Adipocyte (in vitro differentiated cells): Measurements from ENCODE around the gene TMEM131L.
"Not testable (repeated sequence)": the region's sequence is repeated elsewhere in the genome, so short reads cannot be mapped to it uniquely, and the experiment has no call there.

Experiments used
- DNase-seq: peaks from one replicate; pipeline ENCODE4 v3.0.0-alpha.2; 2015; ENCODE audit warnings: low read depth
- H3K27me3 ChIP-seq: replicated peaks from 2 replicates; pipeline ENCODE4 v1.7.0; 2013; ENCODE audit warnings: mild to moderate bottlenecking, low read length, moderate library complexity; ENCODE audit not compliant: control insufficient read depth, insufficient read depth
- H3K36me3 ChIP-seq: 2 replicates; pipeline ENCODE4 v1.7.0; 2013; ENCODE audit warnings: low read length, mild to moderate bottlenecking, moderate library complexity; ENCODE audit not compliant: control insufficient read depth, insufficient read depth, severe bottlenecking
- H3K4me1 ChIP-seq: 2 replicates; pipeline ENCODE4 v1.7.0; 2013; ENCODE audit warnings: mild to moderate bottlenecking, low read length, moderate library complexity; ENCODE audit not compliant: control insufficient read depth, insufficient read depth
- H3K4me3 ChIP-seq: 2 replicates; pipeline ENCODE4 v1.7.0; 2013; ENCODE audit warnings: mild to moderate bottlenecking, low read length, moderate library complexity
- H3K9ac ChIP-seq: 2 replicates; pipeline ENCODE4 v1.7.0; 2013; ENCODE audit warnings: mild to moderate bottlenecking, low read length, moderate library complexity
- H3K9me3 ChIP-seq: 2 replicates; pipeline ENCODE4 v1.7.0; 2013; ENCODE audit warnings: mild to moderate bottlenecking, low read length, moderate library complexity; ENCODE audit not compliant: control insufficient read depth

TMEM131L gene

DNA sequence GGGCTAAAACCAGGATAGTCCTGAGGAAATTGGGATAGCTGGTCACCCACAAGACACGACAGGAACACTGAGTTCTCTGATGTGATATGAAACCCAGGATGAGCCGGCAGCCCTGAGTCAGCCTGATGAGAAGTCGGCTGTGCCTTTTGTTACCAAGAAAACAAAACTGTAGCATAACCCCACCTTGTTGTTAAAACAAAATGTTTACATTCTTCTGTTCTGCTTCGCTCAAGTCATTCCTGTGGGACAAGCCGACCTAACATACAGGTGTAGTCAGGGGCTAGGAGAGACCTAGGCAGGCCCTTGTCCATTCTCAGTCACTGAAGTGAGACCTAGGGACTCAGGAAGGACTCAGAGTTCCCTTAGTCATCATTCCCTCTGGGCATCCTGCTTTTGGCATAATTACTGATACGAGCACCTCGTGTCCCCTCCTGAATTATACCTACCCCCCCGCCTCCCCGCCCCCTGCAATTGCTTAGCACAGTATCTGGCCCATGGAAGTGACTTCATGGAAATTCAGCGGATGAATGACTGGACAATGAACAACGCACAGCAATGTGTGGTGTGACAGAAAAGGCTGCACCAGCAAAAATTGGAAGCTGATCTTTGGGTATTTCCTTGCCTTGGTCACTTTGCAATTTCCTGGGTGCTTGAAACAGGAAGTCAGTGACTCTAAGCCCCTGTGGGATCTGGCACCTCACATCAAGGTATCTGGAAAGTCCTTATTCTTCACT is 186.1 kb downstream of the TMEM131L start:
- Histone ChIP-seq H3K4me1 (peaks cover 21% of the 10 kb centered on the region), H3K9ac (no peak overlapping the region), H3K9me3 (no peaks in the 10 kb centered on the region), H3K27me3 (no peaks in the 10 kb centered on the region), H3K36me3 (no peaks in the 10 kb centered on the region), H3K4me3 (no peak overlapping the region)
- peak; percentile 18 for DNase-seq

DNA sequence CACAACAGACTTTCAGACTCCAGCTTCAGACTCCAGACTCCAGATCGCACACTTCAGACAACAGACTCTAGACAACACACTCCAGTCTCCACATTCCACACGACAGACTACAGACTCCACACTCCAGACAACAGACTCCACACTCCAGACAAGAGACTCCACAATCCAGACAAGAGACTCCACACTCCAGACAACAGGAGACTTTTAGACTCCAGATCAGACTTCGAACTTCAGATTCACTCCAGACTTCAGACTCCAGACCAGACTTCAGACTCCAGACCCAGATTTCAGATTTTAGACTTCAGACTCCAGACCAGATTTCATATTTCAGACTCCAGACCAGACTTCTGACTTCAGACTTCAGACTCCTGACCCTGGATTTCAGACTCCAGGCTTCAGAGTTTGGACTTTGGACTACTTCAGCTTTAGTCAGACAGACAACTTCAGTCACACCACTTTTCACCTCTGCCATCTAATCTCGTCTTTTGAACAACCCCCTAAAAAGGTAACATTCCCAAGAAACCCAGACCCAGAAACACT is 188.9 kb downstream of the TMEM131L start:
- Histone ChIP-seq H3K27me3 (peaks cover 4% of the 10 kb centered on the region), H3K9ac (no peak overlapping the region), H3K36me3 (no peaks in the 10 kb centered on the region), H3K4me1 (peaks cover 26% of the 10 kb centered on the region), H3K9me3 (no peaks in the 10 kb centered on the region), H3K4me3 (no peak overlapping the region)
- DNase-seq, result no peak

DNA sequence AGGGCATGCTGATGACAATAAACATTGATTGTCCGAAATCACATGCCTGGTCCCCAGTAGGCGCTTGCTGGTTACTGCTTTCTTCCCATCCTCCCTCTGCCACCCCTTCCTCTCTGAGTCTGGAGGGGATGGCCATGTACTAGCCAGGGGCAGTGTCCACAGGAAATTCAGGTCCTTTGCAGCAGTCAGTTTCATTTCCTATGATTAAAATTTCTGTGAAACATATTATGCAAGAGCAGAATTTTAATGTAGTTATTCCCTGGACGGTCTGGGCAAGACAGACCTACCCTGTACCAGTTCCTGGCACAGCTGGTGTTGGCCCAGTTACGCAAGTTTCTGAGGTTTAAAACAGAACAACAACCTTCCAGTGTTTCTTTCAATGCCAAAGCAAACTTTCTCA is 189.8 kb downstream of the TMEM131L start:
- H3K9me3 ChIP-seq, result no peaks in the 10 kb centered on the region
- H3K4me3 ChIP-seq, result no peak overlapping the region
- DNase-seq, result peak; percentile 79
- H3K4me1 ChIP-seq, result peaks cover 29% of the 10 kb centered on the region
- H3K27me3 ChIP-seq, result peaks cover 4% of the 10 kb centered on the region
- H3K9ac ChIP-seq, result no peak overlapping the region
- H3K36me3 ChIP-seq, result no peaks in the 10 kb centered on the region

DNA sequence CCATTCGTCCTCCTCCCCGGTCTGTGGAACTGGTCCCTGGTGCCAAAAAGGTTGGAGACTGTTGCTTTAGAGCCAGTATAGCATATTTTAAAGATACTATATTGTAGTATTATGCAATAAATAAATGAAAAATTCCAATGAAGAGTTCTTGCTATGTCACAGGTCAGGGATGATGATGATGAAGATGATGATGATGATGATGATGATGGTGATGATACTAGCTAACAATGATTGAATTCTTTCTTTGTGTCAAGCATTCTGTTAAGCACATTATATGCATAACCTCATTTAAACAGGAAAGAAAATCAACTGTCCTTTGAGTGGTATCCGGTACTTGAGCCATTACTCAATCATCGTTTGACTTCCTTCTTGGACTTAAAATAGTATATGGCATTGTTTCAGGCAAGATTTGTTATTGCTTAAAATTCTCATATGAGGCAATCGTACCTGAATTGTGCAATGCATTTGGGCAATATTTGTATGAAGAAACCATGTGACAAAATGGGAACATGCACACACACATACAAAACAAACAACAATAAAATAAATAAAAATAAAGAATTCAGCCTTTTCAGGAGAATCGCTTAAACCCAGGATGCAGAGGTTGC is 195.2 kb downstream of the TMEM131L start:
- H3K4me3 ChIP-seq, result no peak overlapping the region
- H3K9ac ChIP-seq, result no peak overlapping the region
- DNase-seq, result peak; percentile 91
- H3K36me3 ChIP-seq, result no peaks in the 10 kb centered on the region
- H3K9me3 ChIP-seq, result no peaks in the 10 kb centered on the region
- H3K27me3 ChIP-seq, result peaks cover 4% of the 10 kb centered on the region
- peaks cover 27% of the 10 kb centered on the region for H3K4me1 ChIP-seq

DNA sequence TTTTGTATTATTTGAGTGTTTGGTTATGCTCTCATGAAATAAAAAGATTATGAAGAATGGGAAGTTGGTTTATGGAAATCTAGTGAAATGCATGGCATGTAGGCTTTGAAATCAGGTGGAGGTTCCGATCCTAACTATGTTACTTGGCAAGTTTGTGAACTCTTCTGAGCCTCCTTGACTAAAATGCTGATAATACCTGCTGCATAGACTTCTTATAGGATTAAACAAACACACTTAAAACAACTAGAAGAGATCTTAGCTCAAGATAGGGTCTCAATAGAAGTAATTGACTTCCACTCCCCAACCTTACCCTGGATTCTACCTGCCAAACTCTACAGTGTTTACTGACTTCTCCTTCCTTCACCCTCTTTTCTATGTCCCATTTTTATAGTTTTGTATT is 195.7 kb downstream of the TMEM131L start:
- peaks cover 4% of the 10 kb centered on the region for H3K27me3 ChIP-seq
- no peaks in the 10 kb centered on the region for H3K36me3 ChIP-seq
- no peak overlapping the region for H3K4me3 ChIP-seq
- H3K9ac ChIP-seq, result no peak overlapping the region
- peaks cover 21% of the 10 kb centered on the region for H3K4me1 ChIP-seq
- DNase-seq, result no peak
- no peaks in the 10 kb centered on the region for H3K9me3 ChIP-seq

DNA sequence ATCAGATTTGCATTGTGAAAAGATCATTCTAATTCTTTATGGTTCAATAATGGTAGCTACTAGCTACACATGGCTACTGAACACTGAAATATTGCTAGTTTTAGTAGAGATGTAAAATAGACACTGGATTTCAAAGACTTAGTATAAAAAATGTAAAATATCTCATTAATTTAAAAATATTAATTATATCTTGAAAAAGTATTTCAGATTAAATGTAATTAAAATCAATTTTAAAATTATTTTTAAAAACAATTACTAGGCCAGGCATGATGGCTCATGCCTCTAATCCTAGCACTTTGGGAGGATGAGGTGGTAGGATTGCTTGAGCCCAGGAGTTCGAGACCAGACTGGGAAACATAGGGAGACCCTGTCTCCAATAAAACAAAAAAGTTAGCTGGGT is 197.5 kb downstream of the TMEM131L start:
- H3K9ac ChIP-seq, result no peak overlapping the region
- H3K27me3 ChIP-seq, result peaks cover 13% of the 10 kb centered on the region
- no peak for DNase-seq
- H3K4me1 ChIP-seq, result peaks cover 16% of the 10 kb centered on the region
- no peak overlapping the region for H3K4me3 ChIP-seq
- no peaks in the 10 kb centered on the region for H3K9me3 ChIP-seq
- no peaks in the 10 kb centered on the region for H3K36me3 ChIP-seq

DNA sequence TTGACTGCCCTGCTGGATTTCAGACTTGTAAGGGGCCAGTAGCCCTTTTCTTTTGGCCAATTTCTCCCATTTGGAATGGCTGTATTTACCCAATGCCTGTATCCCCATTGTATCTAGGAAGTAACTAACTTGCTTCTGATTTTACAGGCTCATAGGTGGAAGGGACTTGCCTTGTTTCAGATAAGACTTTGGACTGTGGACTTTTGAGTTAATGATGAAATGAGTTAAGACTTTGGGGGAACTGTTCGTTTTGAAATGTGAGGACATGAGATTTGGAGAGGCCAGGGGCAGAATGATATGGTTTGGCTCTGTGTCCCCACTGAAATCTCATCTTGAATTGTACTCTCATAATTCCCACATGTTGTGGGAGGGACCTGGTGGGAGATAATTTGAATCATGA is 200.3 kb downstream of the TMEM131L start:
- not testable (repeated sequence) for H3K4me1 ChIP-seq, DNase-seq, H3K9ac ChIP-seq, H3K9me3 ChIP-seq, H3K4me3 ChIP-seq, H3K36me3 ChIP-seq
- H3K27me3 ChIP-seq, result peaks cover 19% of the 10 kb centered on the region

DNA sequence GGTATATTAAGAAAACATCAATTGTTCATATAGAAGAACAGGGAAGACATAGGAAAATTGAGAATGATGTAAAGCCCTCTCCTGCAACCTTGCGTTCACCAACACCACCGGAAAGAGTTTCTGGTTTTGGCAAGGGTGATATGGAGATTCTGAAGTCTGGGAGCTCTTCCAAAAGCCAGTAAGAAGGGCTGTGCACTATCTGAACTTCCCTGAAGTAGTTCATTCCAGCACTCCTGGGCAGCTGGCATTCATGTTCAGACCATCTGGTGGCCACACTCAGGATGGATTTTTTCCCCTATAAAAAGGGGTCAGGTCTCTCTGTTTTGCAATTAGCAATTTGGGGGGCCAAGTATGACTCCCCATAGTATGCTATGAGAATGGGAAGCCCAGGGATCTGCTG is 202.5 kb downstream of the TMEM131L start:
- Histone ChIP-seq H3K9ac (no peak overlapping the region), H3K4me1 (no peaks in the 10 kb centered on the region), H3K36me3 (no peaks in the 10 kb centered on the region), H3K9me3 (no peaks in the 10 kb centered on the region), H3K4me3 (no peak overlapping the region), H3K27me3 (peaks cover 19% of the 10 kb centered on the region)
- no peak for DNase-seq

DNA sequence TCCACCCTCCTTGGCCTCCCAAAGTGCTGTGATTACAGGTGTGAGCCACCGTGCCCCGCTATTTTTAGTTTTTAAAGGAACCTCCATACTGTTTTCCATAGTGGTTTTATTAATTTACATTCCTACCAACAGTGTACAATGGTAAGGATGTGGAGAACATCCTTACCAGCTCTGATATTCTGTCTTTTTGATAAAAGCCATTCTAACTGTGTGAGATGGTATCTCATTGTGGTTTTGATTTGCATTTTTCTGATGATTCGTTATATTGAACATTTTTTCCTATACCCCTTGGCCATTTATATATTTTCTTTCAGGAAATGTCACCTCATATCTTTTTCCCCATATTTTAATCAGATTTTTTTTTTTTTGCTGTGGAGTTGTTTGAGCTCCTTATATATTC is 203.7 kb downstream of the TMEM131L start:
- H3K9ac ChIP-seq, result no peak overlapping the region
- no peak for DNase-seq
- no peaks in the 10 kb centered on the region for H3K4me1 ChIP-seq

DNA sequence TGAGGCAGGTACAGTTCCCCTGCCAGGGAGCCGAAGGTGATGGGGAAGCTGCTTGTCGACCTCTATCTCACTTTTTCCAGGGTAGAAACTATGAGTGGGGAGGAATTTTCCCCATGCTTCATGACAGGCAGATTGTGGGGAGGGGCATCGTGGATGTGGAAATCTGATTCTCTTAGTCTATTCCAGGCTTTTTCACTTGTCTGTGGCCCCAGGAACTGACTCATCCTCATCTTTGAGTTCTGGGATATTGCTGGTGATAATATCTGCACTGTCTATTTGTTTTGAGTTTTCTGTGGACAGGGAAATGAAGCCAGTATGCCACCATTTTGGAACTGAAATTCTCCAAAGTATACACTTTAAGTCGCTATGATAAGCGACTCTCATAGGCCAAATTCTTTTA is 210.3 kb downstream of the TMEM131L start:
- peaks cover 4% of the 10 kb centered on the region for H3K4me1 ChIP-seq
- H3K9ac ChIP-seq, result no peak overlapping the region
- H3K36me3 ChIP-seq, result no peaks in the 10 kb centered on the region
- peaks cover 7% of the 10 kb centered on the region for H3K9me3 ChIP-seq
- DNase-seq, result no peak
- H3K27me3 ChIP-seq, result no peaks in the 10 kb centered on the region
- H3K4me3 ChIP-seq, result no peak overlapping the region

More for the DNA sequence above, 203.7 kb downstream of the TMEM131L start:
- H3K27me3 ChIP-seq, result peaks cover 19% of the 10 kb centered on the region
- no peaks in the 10 kb centered on the region for H3K9me3 ChIP-seq
- H3K4me3 ChIP-seq, result no peak overlapping the region
- H3K36me3 ChIP-seq, result no peaks in the 10 kb centered on the region

DNA sequence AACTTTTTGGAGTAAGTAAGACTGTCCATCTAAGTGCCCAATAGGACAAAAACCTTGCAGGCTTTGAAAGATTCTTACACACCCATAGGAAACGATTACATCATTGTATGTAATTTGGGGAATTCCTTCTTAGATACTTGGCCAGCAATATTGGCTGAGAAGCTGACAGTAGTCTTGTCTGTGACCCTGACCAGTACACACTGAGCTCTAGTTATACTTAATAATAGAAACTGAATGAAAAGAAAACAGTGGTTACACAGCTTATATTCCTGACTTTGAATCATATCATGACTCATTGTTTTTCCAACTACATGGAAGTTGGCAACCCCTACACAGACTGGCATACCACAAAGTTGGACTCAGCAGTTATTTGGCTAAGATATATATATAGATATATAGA is 210.8 kb downstream of the TMEM131L start:
- no peaks in the 10 kb centered on the region for H3K27me3 ChIP-seq
- DNase-seq, result peak; percentile 86
- H3K4me3 ChIP-seq, result no peak overlapping the region
- peaks cover 7% of the 10 kb centered on the region for H3K9me3 ChIP-seq
- no peak overlapping the region for H3K9ac ChIP-seq
- peaks cover 4% of the 10 kb centered on the region for H3K4me1 ChIP-seq
- no peaks in the 10 kb centered on the region for H3K36me3 ChIP-seq
